Mononuclear cell (primary cell): ENCODE results near the gene LRP6. TPM values are rescaled to one million over a fixed set of nuclear protein-coding genes. Genes with fewer than 3 reads are reported as not detected.

Source experiments
- H3K27me3 ChIP-seq: 2 replicates; pipeline ENCODE4 v1.6.0; 2011; ENCODE audit warnings: low read length, control low read depth; ENCODE audit not compliant: insufficient read depth
- H3K4me1 ChIP-seq: 2 replicates; pipeline ENCODE4 v1.5.1; 2011; ENCODE audit warnings: mild to moderate bottlenecking, low read length, control low read depth; ENCODE audit not compliant: insufficient read depth
- H3K4me3 ChIP-seq: 2 replicates; pipeline ENCODE4 v1.5.1; 2011; ENCODE audit warnings: mild to moderate bottlenecking, low read length, moderate library complexity
- H3K9me3 ChIP-seq: 2 replicates; pipeline ENCODE4 v1.5.1; 2011; ENCODE audit warnings: low read depth, mild to moderate bottlenecking, control low read depth, low read length
- total RNA-seq: library from RNA; depleted of rRNA; stranded (reverse); fragments of >200 nt; gene quantifications from one replicate; pipeline ENCODE4 v1.2.3, GENCODE V29; 2012

The LRP6 gene
- total RNA-seq, 1 donor = 4.9 TPM

- Histone ChIP-seq H3K27me3 (no peaks in the 10 kb centered on the region), H3K9me3 (no peaks in the 10 kb centered on the region), H3K4me3 (no peak overlapping the region), H3K4me1 (no peaks in the 10 kb centered on the region)
These were observed 183.2 kb downstream of the LRP6 start for GRCh38 chr12:12083688-12084087.

- Histone ChIP-seq H3K4me3 (no peak overlapping the region), H3K9me3 (no peaks in the 10 kb centered on the region), H3K27me3 (no peaks in the 10 kb centered on the region), H3K4me1 (no peaks in the 10 kb centered on the region)
These were observed 184.9 kb downstream of the LRP6 start for GRCh38 chr12:12081836-12082497.

GRCh38 chr12:12079291-12079690 is 187.6 kb downstream of the LRP6 start:
- Histone ChIP-seq H3K4me1 (no peaks in the 10 kb centered on the region), H3K4me3 (no peak overlapping the region), H3K9me3 (no peaks in the 10 kb centered on the region), H3K27me3 (no peaks in the 10 kb centered on the region)

GRCh38 chr12:12072064-12072760 is 194.6 kb downstream of the LRP6 start:
- Histone ChIP-seq H3K27me3 (no peaks in the 10 kb centered on the region), H3K4me3 (no peak overlapping the region), H3K9me3 (no peaks in the 10 kb centered on the region), H3K4me1 (peaks cover 13% of the 10 kb centered on the region)

- H3K9me3 ChIP-seq = no peaks in the 10 kb centered on the region
- no peaks in the 10 kb centered on the region for H3K27me3 ChIP-seq
- no peak within 1 kb of the TSS for H3K4me3 ChIP-seq
- H3K4me1 ChIP-seq = peaks cover 13% of the 10 kb centered on the region
These were observed 195.9 kb downstream of the LRP6 start, which contains the start of gene BCL2L14 for GRCh38 chr12:12070674-12071656. BCL2L14 (plus strand) TSS chr12:12070939; CDS start chr12:12079306, 8,367 bp downstream.

- Histone ChIP-seq H3K4me1 (peaks cover 13% of the 10 kb centered on the region), H3K27me3 (no peaks in the 10 kb centered on the region), H3K9me3 (no peaks in the 10 kb centered on the region), H3K4me3 (no peak overlapping the region)
These were observed 196.9 kb downstream of the LRP6 start for GRCh38 chr12:12069821-12070548.

GRCh38 chr12:12068751-12069150 is 198.1 kb downstream of the LRP6 start:
- no peaks in the 10 kb centered on the region for H3K27me3 ChIP-seq
- no peaks in the 10 kb centered on the region for H3K9me3 ChIP-seq
- no peak overlapping the region for H3K4me3 ChIP-seq
- H3K4me1 ChIP-seq = peaks cover 13% of the 10 kb centered on the region

Other genes with a start within 250 kb of the LRP6 start
- 0.21 TPM for gene BCL2L14, start 196.1 kb downstream of the LRP6 start, total RNA-seq
- 0.31 TPM for gene MANSC1, start 83.2 kb upstream of the LRP6 start, total RNA-seq
- 15.2 TPM for gene BORCS5, start 90.0 kb upstream of the LRP6 start, total RNA-seq